DMS79 treated with DMSO at 0.1 percent for 48 hours (cell line): ENCODE measurements around the gene KRTAP5-3.

Experiments used
- DNase-seq: peaks from one replicate; lab custom pipeline; 2025; lab: John Stamatoyannopoulos, UW

KRTAP5-3 gene

DNA sequence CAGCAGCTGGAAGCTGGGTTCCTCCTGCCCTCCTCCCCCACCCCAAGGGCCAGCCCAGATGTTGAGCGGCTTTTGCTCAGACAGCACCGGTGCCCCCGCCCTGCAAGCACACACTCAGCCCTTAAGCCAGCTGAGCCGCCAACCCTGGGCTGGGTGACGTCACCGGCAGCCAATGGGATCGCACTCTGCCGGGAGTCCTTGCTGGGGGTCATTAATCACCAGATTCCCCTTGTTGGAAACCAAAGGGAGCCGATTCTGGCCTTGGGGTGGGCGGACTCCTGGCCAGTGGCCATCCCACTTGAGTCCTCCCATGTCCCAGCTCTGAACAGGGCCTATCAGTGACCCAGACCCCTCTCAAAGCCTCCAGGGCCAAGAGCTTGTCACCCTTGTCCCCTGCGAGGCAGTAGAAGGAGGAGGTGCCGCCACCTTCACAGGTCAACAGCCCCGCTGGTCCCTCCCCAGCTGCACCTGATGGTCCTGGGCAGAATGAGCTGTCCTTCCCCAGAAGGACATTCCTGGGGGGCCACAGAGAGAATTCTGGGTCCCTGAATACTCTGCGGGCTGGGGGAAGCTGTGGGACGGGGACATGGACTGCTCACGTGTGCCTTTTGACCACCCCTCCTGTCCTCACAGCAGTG, 43.6 kb downstream of the KRTAP5-3 start:
- DNase-seq: no peak

DNA sequence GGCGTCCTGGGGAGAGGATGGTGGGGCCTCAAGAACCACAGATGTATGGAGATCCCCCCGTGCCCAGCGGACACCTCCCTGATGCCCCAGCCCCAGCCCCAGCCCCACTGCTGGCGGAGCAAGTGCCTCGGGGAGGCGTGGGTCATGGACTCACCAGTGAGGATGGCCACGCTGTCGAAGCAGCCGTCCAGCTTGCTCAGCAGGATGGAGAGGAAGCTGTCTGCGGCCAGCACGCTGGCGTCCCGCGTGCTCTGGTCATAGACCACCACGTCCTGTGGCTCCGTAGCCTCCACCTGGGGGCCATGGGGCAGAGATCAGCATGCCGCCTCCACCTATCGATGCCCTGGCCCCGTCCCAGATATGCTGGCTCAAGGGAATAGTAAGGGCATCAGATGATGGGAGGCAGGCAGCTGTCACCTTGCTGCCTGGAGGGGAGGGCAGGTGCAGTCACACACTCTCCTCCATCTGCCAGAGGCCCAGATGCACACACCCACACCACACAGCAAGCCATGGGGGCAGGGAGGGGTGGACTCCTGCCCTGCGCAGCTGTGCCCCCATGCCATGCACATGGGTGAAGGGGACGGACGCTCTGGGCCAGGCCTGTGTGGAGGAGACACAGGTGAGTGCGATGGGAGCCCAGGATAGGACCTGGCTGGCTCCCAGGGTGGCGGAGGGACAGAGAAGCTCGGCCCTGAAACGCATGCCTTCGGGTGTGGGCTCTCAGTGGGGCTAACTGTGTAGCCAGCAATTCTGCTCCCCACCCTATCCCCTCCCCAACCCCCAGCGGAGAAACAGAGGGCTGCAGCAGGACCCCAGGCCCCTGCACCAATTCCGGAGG, 44.3 kb downstream of the KRTAP5-3 start:
- no peak for DNase-seq

DNA sequence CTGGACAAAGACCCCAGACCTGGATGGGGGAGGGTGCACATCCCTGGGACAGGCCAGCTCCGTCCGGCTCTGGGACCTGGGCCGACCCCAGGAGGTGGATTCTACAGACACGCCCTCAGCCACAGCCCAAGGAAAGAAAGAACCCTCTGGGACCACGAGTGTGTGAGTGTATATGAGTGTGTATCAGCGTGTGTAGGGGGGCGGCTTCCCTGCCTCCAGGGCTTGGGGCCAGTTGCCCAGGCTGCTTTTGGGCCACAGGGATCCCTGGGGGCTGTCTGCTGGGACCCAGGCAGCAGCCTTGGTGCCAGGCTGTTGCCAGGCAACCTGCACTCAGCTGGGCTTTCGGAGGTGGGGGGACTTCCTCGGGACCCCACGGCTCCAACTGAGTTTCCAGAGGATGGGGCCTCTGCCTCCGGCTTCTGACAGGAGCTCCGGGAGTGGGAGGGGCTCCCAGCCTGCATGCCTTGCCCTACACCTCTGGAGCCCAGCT, 45.1 kb downstream of the KRTAP5-3 start:
- no peak for DNase-seq

DNA sequence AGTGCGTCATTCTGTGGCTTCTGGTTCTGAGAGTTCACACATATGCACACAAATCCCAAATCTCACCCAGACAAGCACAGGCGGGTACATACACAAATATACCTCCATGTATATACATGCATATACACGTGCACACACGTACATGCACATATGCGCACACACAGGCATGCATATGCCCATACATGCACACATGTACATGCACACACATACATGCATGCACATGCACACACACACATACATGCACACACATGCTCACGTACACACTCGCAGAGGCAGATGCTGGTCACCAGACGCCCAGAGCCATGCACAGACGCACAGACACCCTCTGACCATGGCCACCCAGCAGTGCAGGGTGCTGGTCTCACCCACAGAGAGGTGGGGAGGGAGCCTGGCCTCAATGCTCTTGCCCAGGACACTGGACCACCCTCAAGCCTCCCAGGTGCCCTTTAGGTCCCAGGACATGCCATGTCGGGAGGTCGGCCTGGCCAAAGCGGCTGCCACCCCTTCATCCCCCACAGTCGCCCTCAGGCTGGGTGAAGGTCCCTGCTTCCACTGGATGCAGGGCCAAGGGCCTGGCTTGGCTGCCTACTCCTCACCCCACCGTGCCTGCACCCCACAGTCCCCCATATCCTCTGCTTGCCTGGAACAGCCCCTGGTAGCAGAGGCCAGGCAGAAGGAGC, 45.7 kb downstream of the KRTAP5-3 start:
- DNase-seq: no peak

DNA sequence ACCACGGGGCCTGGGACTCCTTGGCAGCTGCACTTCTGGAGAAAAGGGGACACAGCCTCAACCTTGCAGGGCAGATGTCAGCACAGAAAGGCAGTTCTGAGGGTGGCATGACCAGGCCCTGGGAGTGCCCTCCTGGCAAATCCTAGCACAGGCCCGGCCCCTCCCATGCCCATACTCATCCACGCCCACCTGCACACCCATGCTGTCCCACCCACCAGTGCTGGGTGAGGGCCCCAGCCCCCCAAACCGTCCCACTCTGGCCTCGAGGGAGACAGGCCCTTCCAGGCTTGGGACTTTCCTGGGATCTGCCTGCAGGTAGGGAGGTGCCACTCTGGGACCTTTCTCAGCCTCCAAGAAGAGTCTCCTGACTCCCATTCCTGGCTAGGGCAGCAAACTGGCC, 46.3 kb downstream of the KRTAP5-3 start:
- no peak for DNase-seq

DNA sequence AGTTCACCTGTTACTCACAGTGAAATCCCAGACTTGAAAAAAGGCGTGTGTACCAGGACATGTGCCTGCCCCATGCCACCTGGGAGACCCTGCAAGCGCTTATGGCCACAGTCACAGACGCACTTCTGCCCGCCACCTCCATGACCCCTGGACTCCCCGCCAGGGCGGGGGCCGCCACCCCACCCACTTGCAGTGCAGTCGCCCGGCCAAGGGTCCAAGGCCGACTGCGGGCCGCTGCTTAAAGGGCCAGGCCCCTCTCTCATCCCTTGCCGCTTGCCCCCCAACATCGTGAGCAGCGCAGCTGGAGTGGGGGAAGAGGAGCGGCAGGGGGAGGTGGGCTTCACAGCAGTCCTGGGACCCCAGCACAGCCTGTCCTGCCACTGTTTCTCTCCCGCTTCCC, 47.0 kb downstream of the KRTAP5-3 start:
- no peak for DNase-seq

DNA sequence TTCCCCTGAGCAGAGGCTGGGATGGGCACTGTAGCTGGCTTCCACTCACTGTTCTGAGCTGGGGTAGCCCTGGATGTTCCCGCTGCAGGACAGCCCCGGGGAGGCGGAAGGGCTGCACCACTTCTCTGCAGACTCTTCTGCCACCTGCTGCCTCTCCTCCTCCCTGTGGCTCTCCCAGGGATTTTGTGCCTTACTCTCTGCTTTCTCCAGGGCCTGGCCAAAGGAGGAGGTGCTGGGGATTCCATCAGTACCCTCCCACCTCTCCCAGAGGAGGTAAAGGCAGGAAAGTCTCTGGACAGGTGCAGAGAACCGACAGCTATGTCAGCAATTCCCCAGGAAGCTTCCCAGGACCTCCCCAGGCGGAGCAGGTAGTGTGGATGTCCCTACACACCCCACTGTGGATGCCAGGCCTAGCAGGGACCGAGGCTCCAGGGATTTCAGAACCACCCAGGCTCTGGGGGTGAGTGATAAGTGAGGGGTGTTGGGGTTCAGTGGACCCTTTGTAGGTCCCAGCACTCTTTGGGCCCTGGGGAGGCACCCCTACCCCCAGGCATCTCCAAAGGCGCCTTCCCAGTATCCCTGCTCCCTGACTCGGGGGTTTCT, 47.5 kb downstream of the KRTAP5-3 start:
- DNase-seq: no peak

DNA sequence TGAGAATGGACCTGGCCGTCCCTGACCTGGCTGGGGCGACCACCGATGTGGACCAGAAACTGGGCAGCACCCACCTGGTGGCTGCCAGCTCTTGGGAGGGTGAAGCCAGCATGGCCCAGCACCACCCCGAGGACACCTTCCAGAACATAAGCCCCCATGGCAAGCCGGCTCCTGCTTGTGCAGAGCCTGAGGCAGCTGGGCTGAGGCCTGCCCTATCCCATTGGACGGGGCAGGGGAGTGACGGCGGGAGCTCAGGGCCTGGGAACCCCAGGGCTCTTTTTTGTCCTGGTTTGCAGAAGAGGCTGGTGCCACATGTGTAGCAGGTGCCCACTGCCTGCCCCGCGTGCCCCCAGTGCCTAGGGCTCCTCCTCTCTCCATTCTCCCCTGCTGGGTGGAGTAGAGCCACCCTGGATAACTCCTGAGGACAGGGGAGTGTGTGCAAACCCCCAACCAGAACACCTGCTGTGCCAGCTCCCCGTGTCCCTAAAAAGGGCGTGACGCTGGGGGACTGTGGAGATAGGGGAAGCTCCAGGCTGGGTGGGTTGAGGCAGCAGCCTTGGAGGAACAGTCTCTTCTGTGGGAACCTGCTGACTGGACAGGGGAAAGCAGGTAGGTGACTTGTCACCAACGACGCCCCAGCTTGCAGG, 48.1 kb downstream of the KRTAP5-3 start:
- no peak for DNase-seq

DNA sequence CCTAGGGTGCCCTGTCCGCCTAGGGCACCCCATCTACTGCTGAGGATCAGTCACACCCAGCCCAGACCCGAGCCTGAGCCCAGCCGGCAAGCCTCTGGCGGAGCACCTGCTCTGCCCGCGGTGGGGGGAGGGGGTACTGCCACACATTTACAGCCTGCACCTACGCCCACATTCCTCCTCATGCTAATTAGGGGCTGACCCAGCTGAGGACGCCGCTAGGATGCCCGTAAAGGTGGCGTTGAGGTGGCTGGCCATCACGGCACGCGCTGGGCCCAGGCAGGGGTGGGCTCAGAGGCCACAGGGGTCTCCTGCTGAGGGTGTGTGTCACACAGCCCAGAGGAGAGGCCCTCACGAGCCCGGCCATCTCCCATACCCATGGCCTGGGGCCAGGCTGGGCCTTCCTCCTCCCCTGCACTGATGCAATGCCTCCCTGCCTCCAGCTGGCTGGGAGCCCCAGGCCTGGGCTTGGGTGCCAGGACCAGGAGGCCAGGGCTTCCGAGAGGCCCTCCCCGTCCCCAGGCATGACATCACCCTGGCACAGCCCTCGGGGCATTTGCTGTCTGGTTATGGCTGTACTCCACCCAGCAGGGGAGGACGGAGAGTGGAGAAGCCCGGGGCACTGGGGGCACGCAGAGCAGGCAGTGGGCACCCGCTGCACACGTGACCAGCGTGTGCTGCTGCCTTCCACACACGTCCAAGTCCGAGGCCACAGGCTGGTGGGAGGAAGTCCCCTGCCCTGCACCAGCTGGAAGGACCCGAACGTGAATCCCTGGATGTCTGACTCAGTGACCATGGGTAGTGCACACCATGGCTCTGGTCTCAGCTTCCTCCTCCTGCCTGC, 48.9 kb downstream of the KRTAP5-3 start:
- peak; percentile 13 for DNase-seq

DNA sequence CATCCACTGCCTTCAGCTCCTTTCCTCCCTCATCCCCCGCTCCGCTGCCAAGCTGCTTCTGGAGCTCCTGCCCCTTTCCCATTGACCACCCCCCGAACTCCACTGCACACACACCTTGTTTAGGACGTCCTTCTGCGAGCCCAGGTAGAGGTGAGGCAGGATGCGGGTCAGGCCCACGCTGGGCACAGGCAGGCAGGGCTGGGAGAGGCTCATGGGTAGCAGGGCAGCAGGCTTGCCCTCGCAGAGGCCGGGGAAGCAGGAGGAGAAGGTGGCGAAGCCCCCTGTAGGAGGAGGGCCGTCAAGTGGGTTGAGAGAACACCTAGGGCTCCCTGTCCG, 49.5 kb downstream of the KRTAP5-3 start:
- no peak for DNase-seq

DNA sequence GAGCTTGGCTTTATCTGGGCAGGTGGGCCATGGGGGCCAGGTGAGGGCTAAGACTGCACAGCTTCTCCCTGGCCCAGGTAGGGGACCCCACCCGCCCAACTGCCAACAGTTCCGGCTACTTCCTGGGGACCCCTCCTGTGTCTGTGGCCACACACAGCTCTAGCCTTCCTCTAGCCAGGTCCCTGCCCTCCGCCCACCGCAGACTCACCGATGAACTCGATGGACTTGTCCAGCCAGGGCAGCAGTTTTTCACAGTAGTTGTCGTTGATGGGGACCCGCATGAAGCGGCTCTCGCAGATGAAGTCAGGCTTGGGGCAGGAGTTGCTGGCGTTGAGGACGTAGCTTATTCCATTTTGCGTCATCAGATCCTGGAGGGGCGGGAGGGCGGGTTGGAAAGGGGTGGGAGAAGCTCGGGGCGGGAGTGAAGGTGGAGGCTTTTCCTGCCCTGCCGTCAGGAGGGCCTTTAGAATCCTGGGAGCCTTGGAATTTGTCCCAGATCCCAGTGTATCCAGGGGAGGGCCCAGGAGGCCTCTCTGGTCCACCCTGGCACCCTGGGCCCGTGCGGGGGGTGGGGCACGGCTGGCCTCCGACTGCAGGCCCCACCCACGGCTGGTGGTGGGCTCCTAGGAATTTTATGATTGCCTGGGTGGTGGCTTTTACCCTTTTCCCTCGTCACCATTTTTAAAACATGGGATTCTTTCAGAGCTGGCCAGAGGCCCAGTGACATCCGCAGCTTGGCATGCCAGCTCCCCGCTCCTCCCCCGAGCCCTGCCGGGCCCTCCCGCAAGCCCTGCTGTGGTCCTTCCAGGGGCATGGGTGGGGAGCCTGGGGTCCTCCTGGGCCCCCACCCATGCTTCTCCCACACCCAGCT, 50.1 kb downstream of the KRTAP5-3 start:
- DNase-seq: no peak
